Adipose tissue (tissue), 3 donors: Measurements from ENCODE around the gene NIPAL4. TPM values are rescaled to one million over a fixed set of nuclear protein-coding genes. Genes with fewer than 3 reads are reported as not detected.
"Not testable (repeated sequence)": the region's sequence is repeated elsewhere in the genome, so short reads cannot be mapped to it uniquely, and the experiment has no call there.

Experiments used
- H3K27ac ChIP-seq: one replicate; pipeline ENCODE4 v1.5.1; 2013; ENCODE audit warnings: low read depth, low read length
- WGBS, 3 donors: extraction: QIAGEN DNeasy Blood & Tissue Kit; methylation state at CpG; one replicate each; pipeline ENCODE4 v1.1.7; 2013; 5-methylcytosine and 5-hydroxymethylcytosine counted together
- polyA plus RNA-seq, 3 donors: library from polyadenylated mRNA; stranded (reverse); fragments of 200-250 nt; gene quantifications; one replicate each; pipeline ENCODE4 v1.2.3, GENCODE V29; 2013
- donor health status: healthy with polysubstance abuse.
- donor health status: Bipolar disorder and iron deficiency.
- donor health status: healthy.

NIPAL4 gene
- polyA plus RNA-seq, 3 donors = 0.02 to 0.30 (median 0.11) TPM

DNA sequence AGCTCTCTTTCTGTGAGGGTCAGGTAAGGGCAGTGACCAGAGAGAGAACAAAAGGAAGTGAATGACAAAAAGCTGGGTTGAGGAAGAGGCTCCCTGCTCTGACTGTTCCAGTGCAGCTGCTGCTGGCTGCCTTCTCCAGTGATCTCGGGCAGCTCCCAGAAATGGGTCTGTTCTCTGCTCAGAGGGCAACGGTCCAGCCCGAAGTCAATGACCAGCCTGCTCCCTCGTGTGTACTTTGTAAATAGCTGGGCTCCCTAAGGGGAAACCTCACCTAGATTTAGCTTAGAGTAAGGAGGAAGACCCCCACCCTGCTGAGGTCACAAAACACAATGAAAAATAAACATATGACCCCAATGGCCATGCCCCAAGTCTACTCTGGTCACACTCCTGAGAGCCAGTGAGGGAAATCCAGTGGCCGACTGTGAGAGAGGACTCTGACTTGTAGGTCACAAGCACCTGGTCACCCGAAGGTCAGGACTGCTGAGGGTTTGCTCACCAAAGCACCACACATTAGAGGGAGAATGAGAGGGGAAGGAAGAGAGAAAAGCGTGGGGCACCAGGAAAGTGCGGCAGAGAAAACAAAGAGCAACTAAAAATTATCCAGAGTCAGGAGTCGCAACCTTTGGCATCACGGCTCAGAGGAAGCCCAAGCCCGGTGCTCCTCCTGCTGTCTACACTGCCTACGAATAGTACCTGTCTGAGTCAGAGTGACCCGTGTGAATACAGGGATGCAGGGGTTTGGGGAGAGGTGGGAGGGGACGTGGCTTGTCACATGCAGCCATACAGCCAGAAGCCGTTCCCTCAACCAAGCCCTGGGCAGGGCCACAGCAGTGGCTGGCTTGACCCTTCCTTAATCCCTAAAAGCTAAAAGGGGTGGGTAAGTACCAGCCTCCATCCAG lies 19.8 kb downstream of the NIPAL4 start:
- H3K27ac ChIP-seq = no peak overlapping the region
- 73 to 82% (median 75%) methylated on average over 15 of the region's 15 CpGs for WGBS, 3 donors

DNA sequence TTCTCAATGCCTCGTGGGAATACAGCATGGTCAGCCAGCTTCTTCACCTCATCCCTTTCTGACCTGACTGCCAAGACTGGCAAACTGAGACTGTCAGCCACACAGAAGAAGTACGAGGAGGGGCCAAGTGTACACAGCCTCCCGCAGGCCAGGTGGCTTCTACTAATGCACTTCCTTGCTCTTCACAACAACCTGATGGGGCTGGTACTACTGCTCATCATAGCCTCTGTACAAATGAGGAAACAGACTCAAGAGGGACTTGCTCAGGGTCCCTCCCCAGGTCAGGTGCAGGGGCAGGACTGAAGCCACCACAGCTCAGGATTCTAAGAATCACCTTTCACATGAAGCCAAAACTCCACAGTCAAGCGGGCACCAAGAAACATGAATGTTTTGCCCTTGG lies 21.3 kb downstream of the NIPAL4 start:
- 84 to 94% (median 88%) methylated on average over 4 of the region's 4 CpGs for WGBS, 3 donors
- no peak overlapping the region for H3K27ac ChIP-seq

DNA sequence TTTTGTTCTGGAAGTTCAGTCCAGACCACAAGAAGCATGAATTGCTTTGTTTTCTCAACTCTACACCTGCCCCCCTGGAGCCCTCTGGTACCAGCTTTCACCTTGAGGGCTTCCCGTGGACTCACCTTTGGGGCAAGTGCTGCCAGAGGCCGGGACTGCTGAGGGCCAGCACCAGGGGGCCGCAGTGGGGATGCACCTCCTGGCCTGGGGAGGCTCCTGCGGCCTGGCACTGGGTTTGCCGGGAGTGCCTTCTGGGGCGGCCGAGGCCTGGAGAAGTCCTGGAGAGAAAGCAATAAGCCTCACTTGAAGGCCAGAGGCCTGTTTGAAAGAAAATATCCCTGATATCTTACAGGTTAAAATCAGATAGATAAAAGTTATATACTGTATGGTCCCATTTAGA lies 21.7 kb downstream of the NIPAL4 start:
- H3K27ac ChIP-seq = no peak overlapping the region
- WGBS, 3 donors = 93 to 99% (median 98%) methylated on average over 7 of the region's 7 CpGs

DNA sequence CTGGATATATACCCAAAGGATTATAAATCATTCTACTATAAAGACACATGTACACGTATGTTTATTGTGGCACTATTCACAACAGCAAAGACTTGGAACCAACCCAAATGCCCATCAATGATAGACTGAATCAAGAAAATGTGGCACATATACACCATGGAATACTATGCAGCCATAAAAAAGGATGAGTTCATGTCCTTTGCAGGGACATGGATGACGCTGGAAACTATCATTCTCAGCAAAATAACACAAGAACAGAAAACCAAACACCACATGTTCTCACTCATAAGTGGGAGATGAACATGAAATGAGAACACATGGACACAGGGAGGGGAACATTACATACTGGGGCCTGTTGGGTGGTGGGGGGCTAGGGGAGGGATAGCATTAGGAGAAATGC lies 22.7 kb downstream of the NIPAL4 start:
- H3K27ac ChIP-seq = not testable (repeated sequence)
- 77 to 98% (median 78%) methylated on average over 2 of the region's 2 CpGs for WGBS, 3 donors

DNA sequence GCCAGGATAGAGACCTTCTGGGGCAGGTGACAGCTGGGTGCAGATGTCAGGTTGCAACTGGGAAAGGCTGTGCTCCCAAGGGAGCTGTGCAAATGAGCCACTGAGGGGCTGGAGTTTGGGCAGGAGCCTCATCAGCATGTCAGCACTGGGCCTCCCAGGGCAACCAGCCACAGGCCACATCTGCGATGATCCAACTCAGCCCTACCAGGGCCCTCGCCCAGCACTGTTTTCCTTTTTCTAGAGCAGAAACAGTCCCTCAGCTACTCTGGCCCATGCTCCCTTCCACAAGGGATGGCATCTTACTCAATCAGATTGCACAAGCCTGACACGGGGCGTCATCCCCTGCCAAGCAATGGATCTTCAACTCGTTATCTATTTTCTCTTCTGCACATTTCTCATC lies 24.8 kb downstream of the NIPAL4 start:
- no peak overlapping the region for H3K27ac ChIP-seq
- WGBS, 3 donors = 46 to 88% (median 46%) methylated on average over 5 of the region's 5 CpGs

DNA sequence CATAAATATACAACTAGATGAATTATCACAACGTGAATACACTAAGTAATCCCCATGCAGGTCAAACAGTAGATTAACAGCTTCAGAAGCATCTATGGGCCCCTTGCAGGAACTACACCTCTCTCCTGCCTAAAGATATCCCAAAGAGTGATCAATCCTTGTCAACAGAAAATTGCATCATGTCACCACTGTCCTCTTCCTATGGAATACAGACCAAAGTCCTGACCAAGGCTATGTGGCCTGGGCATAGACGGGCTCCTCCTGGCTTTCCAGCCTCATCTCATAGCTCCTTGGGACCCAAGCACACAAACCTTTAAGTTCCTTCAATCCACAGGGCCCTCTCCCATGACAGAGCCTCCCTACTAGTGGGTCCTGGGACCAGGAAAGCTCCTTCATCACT lies 25.3 kb downstream of the NIPAL4 start:
- no peak overlapping the region for H3K27ac ChIP-seq
- 91 to 93% (median 93%) methylated on average over 2 of the region's 2 CpGs for WGBS, 3 donors

DNA sequence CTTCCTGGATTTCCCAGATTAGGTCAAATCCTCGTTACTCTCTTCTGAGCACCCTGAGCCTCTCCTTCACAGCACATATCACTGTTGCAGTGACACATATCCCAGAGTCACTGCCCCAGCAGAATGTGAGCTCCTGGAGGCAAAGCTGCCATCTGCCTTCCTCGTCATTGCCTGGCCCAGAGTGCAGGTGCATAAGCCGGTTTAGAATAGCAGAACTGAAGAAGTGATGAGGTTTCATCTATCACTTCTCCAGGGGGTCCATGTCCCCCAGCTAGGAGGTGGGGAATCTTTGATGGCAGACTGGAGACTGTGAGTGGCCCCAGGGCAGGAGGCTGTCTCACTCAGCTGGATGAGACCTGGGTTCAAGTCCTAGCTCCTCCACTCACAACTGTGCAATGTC lies 25.8 kb downstream of the NIPAL4 start:
- no peak overlapping the region for H3K27ac ChIP-seq

DNA sequence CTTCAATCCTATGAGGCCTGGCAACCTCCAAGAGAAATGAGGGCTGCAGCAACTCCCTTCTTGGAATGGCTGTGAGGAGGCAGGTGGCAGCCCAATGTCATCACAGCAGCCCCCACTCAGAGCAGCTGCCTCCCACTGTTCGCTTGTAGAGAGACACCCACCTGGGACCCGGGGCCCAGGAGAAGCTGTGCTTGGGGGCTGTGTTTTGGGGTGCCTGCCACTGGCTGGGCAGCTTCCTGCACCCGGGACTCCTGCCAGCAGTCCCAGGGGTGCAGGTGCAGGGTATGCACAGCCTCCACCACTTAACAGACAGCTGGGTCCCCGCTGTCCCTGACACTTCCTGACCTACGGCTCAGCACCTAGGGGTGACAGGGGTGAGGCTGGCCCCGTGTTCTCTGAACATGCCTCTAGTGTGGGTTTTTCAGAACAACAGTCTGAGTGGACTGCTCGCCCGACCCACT lies 26.2 kb downstream of the NIPAL4 start:
- 74 to 86% (median 83%) methylated on average over 8 of the region's 8 CpGs for WGBS, 3 donors
- H3K27ac ChIP-seq = no peak overlapping the region

More for the DNA sequence above, 25.8 kb downstream of the NIPAL4 start:
- WGBS, 3 donors = 93 to 99% (median 96%) methylated on average over 3 of the region's 3 CpGs

DNA sequence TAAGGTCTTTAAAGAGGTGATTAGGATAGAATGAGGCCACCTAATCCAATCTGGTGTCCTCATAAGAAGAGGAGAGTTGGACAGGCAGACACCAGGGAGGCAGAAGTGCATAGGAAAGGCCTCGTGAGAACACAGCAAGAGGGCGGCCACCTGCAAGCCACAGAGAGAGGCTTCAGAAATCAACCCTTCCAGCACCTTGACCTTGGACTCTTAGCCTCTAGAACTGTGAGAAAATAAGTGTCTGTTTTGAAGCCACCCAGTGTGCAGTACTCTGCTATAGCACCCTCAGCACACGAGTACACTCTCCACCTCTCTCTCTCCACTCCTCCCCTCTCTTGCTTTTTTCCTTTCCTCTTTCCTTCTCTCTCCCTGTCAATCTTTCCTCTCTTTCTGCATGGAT lies 26.8 kb downstream of the NIPAL4 start:
- whole genome bisulfite sequencing, 3 donors = 23 to 85% (median 77%) methylated on average over 3 of the region's 3 CpGs
- no peak overlapping the region for H3K27ac ChIP-seq

DNA sequence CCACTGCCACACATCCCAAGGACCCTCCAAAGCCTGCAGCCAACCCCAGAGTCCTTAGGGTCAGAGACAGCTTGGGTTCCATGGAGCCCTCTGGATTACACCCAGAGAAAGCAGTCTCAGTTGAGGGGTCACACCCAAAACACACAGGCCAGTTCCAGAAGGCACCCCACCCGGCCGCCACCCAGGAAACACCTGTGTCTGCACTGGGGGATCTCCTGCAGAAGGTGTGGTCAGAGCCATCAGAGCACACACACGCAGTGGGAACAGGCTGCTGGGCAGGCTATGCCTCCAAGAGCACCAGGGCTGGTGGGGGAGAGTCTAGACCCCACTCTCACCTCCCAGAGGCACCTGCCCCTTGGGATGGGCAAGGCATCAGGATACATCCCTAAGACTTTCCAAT lies 27.3 kb downstream of the NIPAL4 start:
- WGBS, 3 donors = 83 to 88% (median 85%) methylated on average over 3 of the region's 3 CpGs
- no peak overlapping the region for H3K27ac ChIP-seq

DNA sequence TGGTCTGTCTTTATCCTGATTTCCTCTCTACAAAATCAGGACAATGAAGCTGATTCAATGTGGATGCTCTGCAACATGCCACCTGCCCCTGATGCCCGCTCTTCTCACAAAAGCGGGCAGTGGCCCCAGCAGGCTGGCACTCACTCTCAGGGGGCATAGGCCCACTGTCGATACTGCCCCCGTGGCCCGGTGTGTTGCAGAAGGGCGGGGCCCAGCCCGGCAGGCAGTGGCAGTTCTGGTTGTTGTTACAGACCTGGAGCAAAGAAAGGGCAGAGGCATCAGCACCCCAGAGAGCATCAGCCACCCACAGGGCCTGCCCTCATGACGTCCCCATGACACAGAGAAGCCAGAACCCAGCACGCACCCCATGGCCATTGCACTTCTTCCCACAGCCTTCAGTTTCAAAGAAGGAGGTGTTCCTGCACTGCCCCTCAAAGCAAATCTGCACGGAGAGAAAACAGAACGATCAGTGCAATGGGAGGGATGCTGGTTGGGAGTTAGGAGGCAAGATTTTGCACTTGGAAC lies 31.5 kb downstream of the NIPAL4 start:
- no peak overlapping the region for H3K27ac ChIP-seq
- 90 to 94% (median 92%) methylated on average over 11 of the region's 11 CpGs for WGBS, 3 donors

DNA sequence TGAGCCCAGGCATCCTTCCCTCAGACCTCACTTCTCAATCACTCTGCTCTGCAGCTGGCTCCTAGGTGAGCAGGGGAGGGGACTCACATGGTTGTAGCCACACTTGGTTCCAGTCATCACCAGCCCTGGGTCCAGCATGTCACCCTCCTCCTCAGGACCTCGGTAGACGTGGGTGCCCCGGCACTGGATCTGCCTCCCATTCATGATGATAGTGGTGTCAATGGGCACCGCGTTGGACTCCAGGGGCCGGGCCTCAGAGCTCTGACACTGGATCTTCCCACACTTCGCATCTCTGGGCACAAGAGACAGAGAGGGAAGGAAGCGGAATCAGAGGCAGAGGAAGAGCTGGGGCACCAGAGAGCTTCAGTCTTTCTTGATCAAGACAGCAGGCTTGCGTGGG lies 32.9 kb downstream of the NIPAL4 start:
- 93 to 94% (median 93%) methylated on average over 8 to 9 of the region's 9 CpGs for WGBS, 3 donors
- no peak overlapping the region for H3K27ac ChIP-seq

DNA sequence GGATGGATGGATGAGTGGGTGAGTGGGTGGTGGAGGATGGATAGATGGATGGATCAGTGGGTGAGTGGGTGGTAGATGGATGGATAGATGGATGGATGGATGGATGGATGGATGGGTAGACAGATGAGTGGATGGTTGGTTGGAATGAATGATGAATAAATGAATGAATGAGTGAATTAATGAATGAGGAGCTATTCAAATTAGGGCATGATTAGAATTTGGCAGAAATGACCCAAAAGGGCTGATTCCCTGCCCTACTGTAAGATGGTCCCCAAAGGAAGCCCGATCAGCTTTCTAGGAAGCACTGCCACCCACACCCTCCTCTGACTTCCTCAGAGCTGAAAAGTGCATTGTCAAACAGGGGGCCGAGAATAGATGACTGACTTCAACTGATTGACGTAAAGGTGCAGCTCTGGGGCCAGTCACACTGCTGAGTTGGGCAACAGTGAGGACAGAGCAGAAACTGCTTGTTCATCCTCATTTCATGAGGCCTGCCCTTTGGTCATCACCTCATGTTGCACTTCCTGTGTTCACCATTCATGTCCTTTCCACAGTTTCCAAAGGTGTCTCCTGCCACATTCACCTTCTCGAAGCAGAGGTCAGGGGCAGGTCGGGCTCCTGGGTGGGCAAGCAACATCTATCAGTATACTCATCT lies 34.3 kb downstream of the NIPAL4 start:
- H3K27ac ChIP-seq = no peak overlapping the region
- WGBS, 3 donors = 64 to 86% (median 67%) methylated on average over 5 of the region's 5 CpGs

DNA sequence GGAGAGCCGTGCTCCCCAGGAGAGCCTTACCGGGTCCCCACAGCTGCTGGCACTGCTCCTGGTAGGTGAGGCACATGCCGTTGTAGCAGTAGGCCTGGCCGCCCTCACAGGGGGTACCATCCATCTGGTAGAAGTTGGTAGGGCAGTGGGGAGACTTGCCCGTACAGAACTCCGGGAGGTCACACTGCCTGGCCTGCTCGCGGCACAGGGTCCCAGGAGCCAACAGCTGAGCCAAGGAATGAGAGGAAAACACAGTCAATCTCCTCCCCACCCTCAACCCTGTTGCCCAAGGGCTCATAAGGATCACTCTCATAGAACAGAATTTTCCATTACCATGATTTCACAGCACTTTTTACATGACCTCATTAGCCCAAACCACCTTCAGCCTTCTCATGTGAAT lies 36.9 kb downstream of the NIPAL4 start:
- 79 to 94% (median 92%) methylated on average over 8 of the region's 8 CpGs for whole genome bisulfite sequencing, 3 donors
- H3K27ac ChIP-seq = no peak overlapping the region

DNA sequence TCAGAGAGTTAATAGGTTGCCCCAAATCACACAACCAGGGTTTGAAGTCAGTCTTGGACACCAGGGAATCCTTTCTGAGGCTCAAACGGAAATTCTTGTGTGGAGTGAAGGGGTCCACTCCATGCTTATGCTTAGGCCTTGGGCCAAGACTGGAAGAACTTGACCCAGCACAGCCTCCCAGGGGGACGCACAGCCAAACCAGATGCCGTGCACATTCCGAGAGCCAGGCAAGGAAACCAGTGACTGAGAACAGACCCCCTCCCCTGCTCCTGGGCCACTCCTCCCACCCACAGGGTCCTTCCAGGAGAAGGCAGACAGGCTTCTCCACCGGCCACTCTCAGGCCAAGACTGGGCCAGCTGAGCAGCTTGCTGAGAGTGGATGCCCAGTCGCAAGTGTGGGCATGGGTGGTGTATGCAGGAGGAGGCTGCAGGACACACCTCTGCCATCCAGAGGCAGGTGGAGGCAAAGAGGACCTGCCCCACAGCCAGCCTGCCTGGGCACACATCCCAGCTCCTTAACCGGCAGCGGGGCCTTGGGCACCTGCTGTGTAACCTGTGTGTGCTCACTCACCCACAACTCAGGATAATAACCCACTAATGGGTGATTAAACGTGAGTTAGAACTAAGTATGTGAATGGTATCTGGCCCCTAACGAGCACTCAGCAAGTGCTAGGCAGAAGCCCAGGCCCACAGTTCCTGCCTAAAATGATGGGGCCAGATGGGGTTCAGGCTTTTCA lies 38.0 kb downstream of the NIPAL4 start:
- H3K27ac ChIP-seq = no peak overlapping the region
- 75 to 85% (median 77%) methylated on average over 10 of the region's 10 CpGs for WGBS, 3 donors

DNA sequence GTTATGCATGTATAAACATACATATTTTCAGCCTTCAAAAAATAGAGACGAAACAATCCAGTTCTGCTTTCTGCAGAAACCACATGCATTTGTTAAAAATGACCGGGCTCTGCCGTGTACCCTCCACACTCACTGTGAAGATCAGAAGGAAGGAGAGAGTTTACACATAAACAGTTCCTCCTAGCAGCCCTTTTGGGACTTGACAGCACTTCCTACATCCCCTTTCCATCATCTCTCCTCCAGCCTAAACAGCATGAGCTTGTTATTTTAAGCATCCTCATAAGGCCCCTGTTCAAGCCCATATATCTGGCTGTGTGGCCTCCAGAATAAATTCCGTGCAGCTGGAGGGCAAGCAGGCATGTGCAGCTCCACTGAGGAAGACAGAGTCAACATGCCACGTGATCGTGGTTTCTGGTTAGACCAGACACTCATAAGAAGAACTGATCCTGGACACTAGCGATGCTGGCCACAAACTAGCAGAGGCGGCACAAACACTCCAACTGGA lies 42.2 kb downstream of the NIPAL4 start:
- 54 to 88% (median 67%) methylated on average over 8 of the region's 8 CpGs for WGBS, 3 donors
- no peak overlapping the region for H3K27ac ChIP-seq

DNA sequence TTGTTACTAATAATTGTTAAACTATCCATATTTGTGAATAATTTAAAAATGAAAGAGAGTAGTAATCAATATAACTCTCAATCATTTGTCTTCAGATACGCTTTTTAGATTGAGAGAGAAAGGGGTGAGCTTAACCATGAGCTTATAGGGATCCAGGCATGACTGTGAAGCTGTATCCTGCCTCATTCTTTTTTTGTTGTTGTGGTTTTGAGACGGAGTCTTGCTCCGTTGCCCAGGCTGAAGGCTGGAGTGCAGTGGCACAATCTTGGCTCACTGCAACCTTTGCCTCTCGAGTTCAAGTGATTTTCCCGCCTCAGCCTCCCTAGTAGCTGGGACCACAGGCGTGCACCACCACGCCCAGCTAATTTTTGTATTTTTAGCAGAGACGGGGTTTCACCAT lies 44.0 kb downstream of the NIPAL4 start:
- 85 to 92% (median 88%) methylated on average over 8 of the region's 8 CpGs for WGBS, 3 donors
- no peak overlapping the region for H3K27ac ChIP-seq

DNA sequence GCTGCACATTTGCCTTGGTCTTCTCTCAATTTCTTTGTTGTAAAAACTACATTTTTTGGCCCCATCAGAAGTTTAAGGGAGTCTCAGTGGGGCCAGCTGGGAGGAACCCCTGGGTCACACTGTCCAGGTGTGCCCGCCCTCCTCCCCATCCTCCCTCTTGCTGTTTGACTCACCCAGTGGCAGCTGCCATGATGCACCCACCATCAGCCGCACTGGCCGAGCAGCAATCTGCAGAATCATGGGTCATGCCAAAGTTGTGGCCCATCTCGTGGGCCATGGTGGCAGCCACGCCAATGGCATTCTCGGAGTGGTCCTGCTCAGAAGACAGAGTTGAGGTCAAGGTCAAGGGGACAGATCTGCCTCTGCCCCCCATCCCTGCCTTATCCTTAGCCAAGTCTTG lies 45.5 kb downstream of the NIPAL4 start:
- WGBS, 3 donors = 96 to 99% (median 98%) methylated on average over 6 of the region's 6 CpGs
- no peak overlapping the region for H3K27ac ChIP-seq
